Activated CD8-positive, alpha-beta memory T cell treated with anti-CD3 and anti-CD28 coated beads, Interleukin-2, amount 50 U/mL, for 4 hours (primary cell): Measurements from ENCODE around the gene MYLK.

Experiments used
- DNase-seq: peaks from one replicate; pipeline ENCODE4 v3.0.0-alpha.2; 2020

MYLK gene

GRCh38 chr3:123790254-123791072, 93.7 kb downstream of the MYLK start:
- DNase-seq = no peak

GRCh38 chr3:123789760-123790159, 94.4 kb downstream of the MYLK start:
- DNase-seq = no peak

- no peak for DNase-seq
Measured at GRCh38 chr3:123789160-123789559, 95.0 kb downstream of the MYLK start.

- no peak for DNase-seq
Measured at GRCh38 chr3:123788710-123789109, 95.4 kb downstream of the MYLK start.

GRCh38 chr3:123787133-123787532, 97.0 kb downstream of the MYLK start:
- DNase-seq = no peak

- no peak for DNase-seq
Measured at GRCh38 chr3:123785602-123786001, 98.5 kb downstream of the MYLK start.

GRCh38 chr3:123783811-123784210, 100.3 kb downstream of the MYLK start:
- DNase-seq = no peak

GRCh38 chr3:123783050-123783689, 101.0 kb downstream of the MYLK start:
- no peak for DNase-seq

GRCh38 chr3:123782488-123782887, 101.6 kb downstream of the MYLK start:
- no peak for DNase-seq

- DNase-seq = no peak
Measured at GRCh38 chr3:123781571-123782275, 102.4 kb downstream of the MYLK start.

GRCh38 chr3:123781138-123781537, 103.0 kb downstream of the MYLK start:
- no peak for DNase-seq

- no peak for DNase-seq
Measured at GRCh38 chr3:123780656-123781055, 103.5 kb downstream of the MYLK start.

GRCh38 chr3:123779655-123780231, 104.4 kb downstream of the MYLK start:
- DNase-seq = no peak

GRCh38 chr3:123778991-123779622, 105.0 kb downstream of the MYLK start:
- DNase-seq = no peak

- no peak for DNase-seq
Measured at GRCh38 chr3:123778525-123778924, 105.6 kb downstream of the MYLK start.

GRCh38 chr3:123776071-123776782, 107.9 kb downstream of the MYLK start:
- DNase-seq = no peak

GRCh38 chr3:123774474-123774873, 109.7 kb downstream of the MYLK start:
- no peak for DNase-seq

- no peak for DNase-seq
Measured at GRCh38 chr3:123773681-123774431, 110.3 kb downstream of the MYLK start.

- no peak for DNase-seq
Measured at GRCh38 chr3:123769356-123769743, 114.8 kb downstream of the MYLK start.

GRCh38 chr3:123768480-123769355, 115.4 kb downstream of the MYLK start:
- DNase-seq = no peak
